ENCODE measurements around the gene TAC4. TPM values are rescaled to one million over a fixed set of nuclear protein-coding genes. Genes with fewer than 3 reads are reported as not detected.

Gene TAC4
- total RNA-seq, 1 donor from 2014 or later, result not detected

- no peaks in the 10 kb centered on the region for H3K9me3 Mint-ChIP-seq (ENCODE audit: low read depth)
- H3K27me3 Mint-ChIP-seq (ENCODE audit: low read depth), result no peaks in the 10 kb centered on the region
- no peak for TF ChIP-seq CTCF (IDR thresholded peaks at IDR 0.05)
- H3K4me1 Mint-ChIP-seq (ENCODE audit: low read depth), result peaks cover 17% of the 10 kb centered on the region
- no peak for DNase-seq (ENCODE audit: low spot score)
- no peak overlapping the region for H3K27ac Mint-ChIP-seq (ENCODE audit: unreplicated experiment)
- peaks cover 1% of the 10 kb centered on the region for H3K36me3 Mint-ChIP-seq (ENCODE audit: low read depth)
- H3K4me3 Mint-ChIP-seq (ENCODE audit: unreplicated experiment), result no peak overlapping the region
These were observed 5.0 kb downstream of the TAC4 start for GRCh38 chr17:49842846-49843245.

GRCh38 chr17:49842371-49842770 lies 5.5 kb downstream of the TAC4 start:
- TF ChIP-seq CTCF (IDR thresholded peaks at IDR 0.05), result no peak
- Mint-ChIP-seq H3K9me3 (ENCODE audit: low read depth) (no peaks in the 10 kb centered on the region), H3K4me3 (ENCODE audit: unreplicated experiment) (no peak overlapping the region), H3K36me3 (ENCODE audit: low read depth) (peaks cover 1% of the 10 kb centered on the region), H3K27ac (ENCODE audit: unreplicated experiment) (no peak overlapping the region), H3K4me1 (ENCODE audit: low read depth) (peaks cover 19% of the 10 kb centered on the region), H3K27me3 (ENCODE audit: low read depth) (no peaks in the 10 kb centered on the region)
- no peak for DNase-seq (ENCODE audit: low spot score)

- TF ChIP-seq CTCF (IDR thresholded peaks at IDR 0.05), result peak; percentile 21
- no peak overlapping the region for H3K4me3 Mint-ChIP-seq (ENCODE audit: unreplicated experiment)
- no peak overlapping the region for H3K27ac Mint-ChIP-seq (ENCODE audit: unreplicated experiment)
- no peaks in the 10 kb centered on the region for H3K36me3 Mint-ChIP-seq (ENCODE audit: low read depth)
- H3K4me1 Mint-ChIP-seq (ENCODE audit: low read depth), result peaks cover 27% of the 10 kb centered on the region
- H3K9me3 Mint-ChIP-seq (ENCODE audit: low read depth), result no peaks in the 10 kb centered on the region
- H3K27me3 Mint-ChIP-seq (ENCODE audit: low read depth), result no peaks in the 10 kb centered on the region
- DNase-seq (ENCODE audit: low spot score), result no peak
These were observed 6.3 kb downstream of the TAC4 start for GRCh38 chr17:49841548-49841947.

GRCh38 chr17:49839455-49839854 lies 8.4 kb downstream of the TAC4 start:
- H3K27me3 Mint-ChIP-seq (ENCODE audit: low read depth), result no peaks in the 10 kb centered on the region
- peaks cover under 1% of the 10 kb centered on the region for H3K36me3 Mint-ChIP-seq (ENCODE audit: low read depth)
- no peak overlapping the region for H3K27ac Mint-ChIP-seq (ENCODE audit: unreplicated experiment)
- DNase-seq (ENCODE audit: low spot score), result no peak
- H3K9me3 Mint-ChIP-seq (ENCODE audit: low read depth), result no peaks in the 10 kb centered on the region
- H3K4me1 Mint-ChIP-seq (ENCODE audit: low read depth), result peaks cover 30% of the 10 kb centered on the region
- no peak overlapping the region for H3K4me3 Mint-ChIP-seq (ENCODE audit: unreplicated experiment)
- TF ChIP-seq CTCF (IDR thresholded peaks at IDR 0.05), result no peak

GRCh38 chr17:49836111-49837030 lies 11.5 kb downstream of the TAC4 start:
- TF ChIP-seq CTCF (IDR thresholded peaks at IDR 0.05), result no peak
- peak overlapping the region; percentile 36 for H3K4me3 Mint-ChIP-seq (ENCODE audit: unreplicated experiment)
- peaks cover 13% of the 10 kb centered on the region for H3K36me3 Mint-ChIP-seq (ENCODE audit: low read depth)
- H3K9me3 Mint-ChIP-seq (ENCODE audit: low read depth), result no peaks in the 10 kb centered on the region
- DNase-seq (ENCODE audit: low spot score), result no peak
- H3K4me1 Mint-ChIP-seq (ENCODE audit: low read depth), result peaks cover 29% of the 10 kb centered on the region
- H3K27me3 Mint-ChIP-seq (ENCODE audit: low read depth), result no peaks in the 10 kb centered on the region
- peak overlapping the region; percentile 88 for H3K27ac Mint-ChIP-seq (ENCODE audit: unreplicated experiment)
